ENCODE data around the gene EXD1.

EXD1 gene

DNA sequence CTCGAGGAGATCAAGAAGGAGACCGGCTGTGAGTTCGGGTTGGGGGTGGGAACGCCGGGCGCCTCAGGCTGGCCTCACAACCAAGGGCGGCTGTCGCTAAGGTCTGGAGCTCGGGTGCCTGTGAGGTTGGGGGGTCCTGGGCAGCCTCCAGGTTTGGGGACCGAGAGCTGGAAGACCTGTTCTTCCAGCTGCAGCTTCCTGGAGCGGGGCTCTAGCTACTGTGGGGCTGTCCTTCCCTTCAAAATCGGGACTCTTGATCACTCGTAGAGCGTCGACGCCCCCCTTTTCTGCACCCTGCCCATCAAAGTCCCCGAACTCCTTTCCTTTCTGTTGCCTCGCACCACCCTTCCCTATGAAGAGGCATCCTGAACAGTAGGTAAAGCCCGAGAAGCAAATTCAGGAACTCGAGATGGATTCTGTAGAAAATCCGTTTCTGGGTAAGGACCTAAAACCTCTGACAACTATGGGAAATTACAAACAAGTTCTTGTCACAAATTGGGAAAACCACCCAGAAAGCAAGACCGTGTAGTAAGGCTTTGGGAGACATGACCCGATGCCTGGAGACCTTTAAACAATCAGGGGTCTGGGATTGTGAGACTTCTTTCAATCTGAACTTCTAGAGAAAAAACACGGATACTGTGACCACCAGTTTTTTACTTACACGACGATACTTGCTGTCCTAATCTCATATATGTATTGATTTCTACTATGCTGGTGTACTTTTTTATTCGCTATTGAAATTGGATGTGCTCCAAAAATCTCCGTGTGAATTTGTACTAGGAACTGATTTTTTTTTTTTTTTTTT is 1.1 kb upstream of the EXD1 start:
- no peak for DNase-seq

DNA sequence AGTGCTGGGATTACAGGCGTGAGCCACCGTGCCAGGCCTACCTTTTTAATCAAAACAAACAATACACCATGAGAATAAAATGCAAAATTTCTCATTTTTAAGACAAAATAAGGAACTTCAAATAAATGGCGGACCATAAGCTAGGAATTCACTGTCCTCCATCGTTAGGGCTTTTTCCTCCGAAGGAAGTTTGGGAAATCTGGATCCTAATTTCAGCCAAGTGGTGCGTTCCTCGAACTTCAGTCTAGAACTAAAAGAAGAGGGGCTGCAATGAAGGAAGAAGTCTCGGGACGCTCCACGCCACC is 260 bp downstream of the EXD1 start:
- no peak for DNase-seq

DNA sequence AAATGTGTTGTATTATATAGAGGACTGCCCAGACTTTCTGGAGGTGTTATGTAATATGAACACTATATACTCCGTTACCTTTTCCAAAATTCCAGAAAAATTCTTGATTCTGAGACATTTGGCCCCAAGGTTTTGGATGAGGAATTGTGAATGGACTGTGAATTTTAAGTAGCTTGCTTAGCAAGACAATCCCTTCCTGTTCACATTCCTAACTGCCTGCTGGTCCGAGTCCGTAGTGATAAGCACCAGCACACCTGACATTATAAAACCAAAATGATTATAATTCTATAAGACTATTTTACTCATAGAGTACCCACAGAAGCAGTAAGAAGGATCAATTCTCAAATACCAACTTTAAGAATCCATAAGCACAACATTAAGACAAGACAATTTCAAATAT is 11.2 kb downstream of the EXD1 start:
- no peak for DNase-seq

DNA sequence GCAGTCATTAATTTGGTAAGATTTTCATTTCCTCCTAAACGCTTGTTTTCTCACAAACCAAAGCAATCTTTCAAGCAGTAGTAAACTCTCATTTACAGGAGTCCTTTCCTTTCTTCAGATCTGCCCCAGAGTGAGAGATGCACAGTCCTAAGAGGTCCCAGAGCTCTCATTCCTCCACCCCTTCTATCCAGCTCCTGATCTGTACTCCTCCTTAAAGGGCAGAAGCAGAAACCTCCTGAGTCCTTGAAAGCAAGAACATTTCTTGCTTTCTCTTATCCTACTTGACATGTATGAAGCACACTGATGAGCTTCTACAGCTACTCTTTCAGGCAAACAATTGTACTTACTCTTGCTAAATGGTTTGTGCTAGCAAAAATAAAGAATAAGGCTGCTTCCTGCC is 11.7 kb downstream of the EXD1 start:
- DNase-seq, result no peak

DNA sequence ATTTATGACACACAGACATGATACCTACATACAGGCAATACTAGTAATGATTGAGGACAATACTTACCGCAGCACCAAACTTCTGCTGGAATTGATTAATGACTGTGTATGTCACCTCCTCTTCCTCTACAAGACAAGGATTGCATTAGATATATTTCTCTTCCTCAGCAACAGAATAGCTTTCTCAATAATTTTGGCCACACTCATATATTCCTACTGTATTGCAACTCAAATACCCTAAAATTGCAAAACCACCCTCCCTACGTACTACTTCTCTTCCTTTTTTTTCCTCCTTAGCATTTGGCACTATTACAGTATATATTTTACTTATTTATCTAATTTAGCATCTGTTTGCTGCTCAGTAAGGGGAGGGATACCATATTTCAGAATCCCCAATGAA is 14.8 kb downstream of the EXD1 start:
- no peak for DNase-seq

DNA sequence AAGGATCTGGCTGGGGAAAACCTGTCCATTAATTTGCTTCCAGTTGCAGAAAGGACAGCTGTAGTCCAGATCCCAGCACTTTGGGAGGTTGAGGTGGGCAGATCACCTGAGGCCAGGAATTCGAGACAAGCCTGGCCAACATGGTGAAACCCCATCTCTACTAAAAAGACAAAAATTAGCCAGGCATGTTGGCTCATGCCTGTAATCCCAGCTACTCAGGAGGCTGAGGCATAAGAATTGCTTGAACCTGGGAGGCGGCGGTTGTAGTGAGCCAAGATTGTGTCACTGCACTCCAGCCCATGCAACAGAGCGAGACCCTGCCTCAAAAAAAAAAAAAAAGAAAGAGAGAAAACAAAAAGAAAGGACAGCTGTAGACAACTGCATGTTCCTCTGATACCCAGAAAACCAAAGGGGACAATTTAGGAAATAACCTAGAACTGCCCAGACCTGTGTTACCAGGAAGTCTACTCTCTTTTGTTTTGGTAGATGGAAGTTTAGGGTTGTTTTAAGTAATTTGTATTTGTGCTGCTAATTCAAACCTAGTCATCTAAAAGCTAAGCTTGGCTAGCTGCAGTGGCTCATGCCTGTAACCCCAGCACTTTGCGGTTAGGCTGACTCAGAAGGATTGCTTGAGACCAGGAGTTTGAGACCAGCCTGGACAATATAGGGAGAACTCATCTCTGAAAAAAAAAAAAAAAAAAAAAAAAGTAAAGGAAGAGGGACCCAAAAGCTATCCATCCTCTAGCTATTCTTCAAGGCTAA is 22.7 kb downstream of the EXD1 start:
- no peak for DNase-seq

DNA sequence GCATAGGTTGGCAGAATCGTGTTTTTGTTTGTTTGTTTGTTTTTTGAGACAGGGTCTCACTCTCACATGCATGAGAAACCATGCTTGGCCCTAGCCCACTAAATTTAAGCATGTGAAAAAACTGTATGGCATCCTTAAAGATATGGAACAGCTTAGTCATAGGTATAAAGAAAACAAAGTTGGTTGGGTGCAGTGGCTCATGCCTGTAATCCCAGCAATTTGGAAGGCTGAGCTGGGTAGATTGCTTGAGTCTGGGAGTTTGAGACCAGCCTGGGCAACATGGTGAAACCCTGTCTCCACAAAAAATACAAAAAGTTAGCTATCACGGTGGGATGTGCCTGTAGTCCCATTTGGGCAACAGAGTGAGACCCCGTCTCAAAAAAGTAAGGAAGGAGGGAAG is 25.2 kb downstream of the EXD1 start:
- DNase-seq, result no peak

DNA sequence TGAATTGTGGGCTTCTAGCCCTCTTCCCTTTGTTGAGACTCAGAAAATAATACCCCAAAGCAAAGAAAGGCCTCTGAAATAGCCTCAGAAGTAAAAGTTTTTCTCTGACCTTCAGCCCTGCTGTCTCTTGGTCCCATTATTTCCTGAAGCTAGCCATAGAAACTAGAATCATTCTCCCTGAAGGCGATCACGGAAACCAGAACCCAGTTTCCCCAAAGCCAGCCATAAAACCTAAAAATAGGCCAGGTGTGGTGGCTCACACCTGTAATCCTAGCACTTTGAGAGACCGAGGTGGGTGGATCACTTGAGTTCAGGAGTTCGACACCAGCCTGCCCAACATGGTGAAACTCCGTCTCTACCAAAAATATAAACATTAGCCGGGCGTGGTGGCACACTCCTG is 27.2 kb downstream of the EXD1 start:
- DNase-seq, result no peak

DNA sequence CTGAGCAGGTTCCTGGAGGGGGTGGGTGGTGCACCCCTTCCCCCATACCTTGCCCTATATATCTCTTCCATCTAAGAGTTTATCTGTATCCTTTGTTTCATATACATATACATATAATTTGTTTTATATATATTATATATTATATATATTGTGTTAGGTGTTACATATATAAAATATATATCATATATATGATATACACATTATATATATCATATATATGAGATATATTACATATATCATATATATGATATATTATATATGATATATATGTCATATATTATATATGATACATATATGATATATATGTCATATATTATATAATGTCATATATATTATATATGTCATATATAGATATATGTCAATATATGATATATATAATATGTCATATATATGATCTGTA is 31.1 kb downstream of the EXD1 start:
- DNase-seq, result no peak

DNA sequence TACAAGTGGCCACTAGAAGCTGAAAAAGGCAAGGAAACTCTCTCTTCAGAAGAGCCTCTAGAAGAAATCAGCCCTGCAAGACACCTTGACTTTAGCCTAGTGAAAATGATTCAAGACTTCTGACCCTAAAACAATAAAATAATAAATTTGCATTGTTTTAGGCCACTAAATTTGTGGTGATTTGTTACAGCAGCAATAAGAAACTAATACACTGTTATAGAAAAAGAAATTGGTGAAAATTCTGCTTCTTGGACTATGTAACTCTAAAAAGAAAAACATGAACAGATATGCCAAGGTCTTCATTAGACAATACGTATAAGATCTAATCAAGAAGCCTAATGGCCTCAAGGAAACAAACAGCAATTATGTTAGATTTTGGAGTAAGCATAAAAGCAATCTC is 36.1 kb downstream of the EXD1 start:
- DNase-seq, result no peak

DNA sequence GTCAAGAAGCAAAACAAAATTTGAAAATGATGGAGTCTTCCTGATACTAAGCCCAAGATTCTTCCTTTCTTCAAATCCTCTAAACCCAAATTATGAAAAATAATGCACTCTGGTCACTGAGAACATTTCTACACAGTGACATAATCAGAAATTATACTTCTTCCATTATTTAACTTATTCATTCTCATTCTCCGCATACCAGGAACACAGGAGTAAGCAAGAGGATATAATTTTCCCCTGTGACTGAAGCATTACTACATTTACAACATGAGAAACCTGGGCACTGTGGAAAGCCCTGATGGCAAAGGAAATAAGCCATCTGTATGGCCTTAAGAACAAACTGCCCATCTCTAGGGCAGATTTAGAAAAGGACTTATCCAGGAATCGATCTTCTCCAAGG is 47.0 kb downstream of the EXD1 start:
- no peak for DNase-seq

DNA sequence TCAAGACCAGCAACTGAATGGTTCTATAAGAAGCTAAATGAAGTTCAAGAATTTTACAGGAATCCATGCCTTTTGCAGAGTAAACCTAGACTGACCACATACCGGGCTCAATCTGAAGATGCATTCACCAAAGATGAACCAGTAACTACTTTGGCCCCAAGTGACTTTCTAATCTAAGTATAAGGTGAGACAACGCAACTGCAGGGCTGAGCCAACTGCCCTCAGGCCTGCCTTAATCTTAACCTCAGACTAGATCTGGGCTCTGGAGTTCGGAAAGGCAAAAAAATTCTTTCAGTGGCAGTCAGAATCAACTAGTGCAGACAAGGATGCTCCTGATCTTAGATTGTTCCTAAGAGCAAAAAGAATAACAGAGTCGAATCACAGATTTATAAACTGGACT is 48.3 kb downstream of the EXD1 start:
- no peak for DNase-seq

DNA sequence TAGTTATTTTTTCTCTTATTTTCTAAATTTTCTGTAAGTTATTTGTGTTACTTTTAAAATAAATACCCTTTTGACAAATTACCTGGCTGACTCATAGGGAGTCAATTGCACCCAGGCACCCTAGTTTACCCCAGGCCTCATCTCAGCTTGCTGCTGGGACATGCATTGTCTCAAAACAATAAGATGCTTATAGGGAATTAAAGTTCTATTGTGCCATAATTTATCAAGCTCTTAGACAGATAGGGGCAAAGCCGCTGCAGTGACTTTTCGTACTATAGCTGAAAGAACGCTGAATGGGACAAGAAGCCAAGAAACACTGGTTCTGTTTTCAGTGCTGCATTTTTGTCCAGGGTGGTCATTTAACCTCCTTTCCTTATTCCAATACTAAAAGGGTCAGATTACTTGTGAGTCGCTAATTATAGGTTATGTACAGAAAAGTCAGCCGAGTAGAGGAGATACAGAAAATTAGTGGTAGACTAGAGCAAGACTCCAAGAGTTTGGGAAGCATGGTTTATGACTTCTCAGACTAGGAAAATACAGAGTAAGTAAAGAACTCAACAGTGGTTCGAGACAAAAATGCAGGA is 50.3 kb downstream of the EXD1 start:
- no peak for DNase-seq

DNA sequence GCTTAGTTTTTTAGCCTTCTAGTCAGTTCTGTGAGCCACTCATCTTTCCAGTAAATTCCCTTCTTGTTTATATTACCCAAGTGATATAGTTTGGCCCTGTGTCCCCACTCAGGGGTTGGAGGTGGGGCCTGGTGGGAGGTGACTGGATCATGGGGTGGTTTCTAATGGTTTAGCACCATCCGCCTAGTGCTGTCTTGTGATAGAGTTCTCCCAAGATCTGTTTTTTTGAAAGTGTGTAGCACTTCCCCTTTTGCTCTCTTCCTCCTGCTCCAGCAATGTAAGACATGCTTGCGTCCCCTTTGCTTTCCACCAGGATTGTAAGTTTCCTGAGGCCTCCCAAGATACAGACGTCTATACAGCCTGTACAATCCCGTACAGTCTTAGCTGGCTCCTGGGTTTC is 60.8 kb downstream of the EXD1 start:
- no peak for DNase-seq

DNA sequence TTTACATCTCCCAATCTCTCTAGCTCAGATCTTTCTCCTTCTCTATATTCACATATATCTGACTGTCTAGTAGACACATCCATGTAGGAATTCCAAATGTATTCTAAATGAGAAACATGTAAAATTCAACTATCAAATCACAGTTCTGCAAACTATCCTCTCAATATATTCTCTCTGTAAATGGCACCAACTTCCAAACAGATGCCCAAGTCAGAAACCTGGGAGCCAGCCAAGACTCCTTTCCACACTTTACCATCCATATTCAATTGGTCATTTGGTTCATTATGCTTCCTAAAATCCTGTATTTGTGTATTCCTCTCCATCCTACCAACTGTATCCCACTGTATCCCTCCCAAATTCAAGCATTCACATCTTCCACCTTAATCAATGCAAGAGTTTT is 61.5 kb downstream of the EXD1 start:
- no peak for DNase-seq

DNA sequence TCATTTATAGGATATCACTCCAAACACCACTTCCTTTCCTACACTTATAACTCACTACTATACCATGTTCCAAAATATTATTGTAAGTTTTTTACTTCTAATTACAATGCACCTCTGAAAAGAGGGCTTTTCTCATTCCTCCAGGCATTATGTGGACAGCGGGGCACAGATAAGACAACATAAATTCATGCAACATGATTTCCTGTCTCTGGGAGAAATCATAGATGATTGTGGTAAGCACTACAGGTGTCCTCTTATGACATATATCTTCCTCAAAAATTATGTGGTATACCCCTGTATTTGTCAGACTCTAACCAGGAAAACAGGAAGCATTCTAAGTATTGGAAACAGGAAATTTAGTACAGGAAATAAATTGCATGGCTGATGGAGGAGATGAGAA is 68.8 kb downstream of the EXD1 start:
- no peak for DNase-seq

DNA sequence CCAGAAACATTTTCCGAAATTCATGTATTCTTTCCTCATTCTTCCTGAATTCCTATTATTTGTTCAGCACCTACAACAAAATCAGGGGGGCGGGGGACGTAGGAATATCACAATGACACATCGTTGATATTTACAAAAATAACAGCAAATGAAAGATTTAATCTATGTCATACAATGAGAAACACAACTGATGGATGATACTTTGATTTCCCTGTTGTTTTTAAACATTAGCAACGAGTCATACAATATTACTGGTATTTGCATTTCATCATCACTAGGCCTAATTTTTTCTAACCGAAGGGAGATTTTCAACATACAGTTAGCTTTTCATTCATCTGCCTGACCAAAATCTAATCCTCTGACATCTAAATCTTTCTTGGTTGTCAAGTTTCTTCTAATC is 69.2 kb downstream of the EXD1 start:
- DNase-seq, result no peak

DNA sequence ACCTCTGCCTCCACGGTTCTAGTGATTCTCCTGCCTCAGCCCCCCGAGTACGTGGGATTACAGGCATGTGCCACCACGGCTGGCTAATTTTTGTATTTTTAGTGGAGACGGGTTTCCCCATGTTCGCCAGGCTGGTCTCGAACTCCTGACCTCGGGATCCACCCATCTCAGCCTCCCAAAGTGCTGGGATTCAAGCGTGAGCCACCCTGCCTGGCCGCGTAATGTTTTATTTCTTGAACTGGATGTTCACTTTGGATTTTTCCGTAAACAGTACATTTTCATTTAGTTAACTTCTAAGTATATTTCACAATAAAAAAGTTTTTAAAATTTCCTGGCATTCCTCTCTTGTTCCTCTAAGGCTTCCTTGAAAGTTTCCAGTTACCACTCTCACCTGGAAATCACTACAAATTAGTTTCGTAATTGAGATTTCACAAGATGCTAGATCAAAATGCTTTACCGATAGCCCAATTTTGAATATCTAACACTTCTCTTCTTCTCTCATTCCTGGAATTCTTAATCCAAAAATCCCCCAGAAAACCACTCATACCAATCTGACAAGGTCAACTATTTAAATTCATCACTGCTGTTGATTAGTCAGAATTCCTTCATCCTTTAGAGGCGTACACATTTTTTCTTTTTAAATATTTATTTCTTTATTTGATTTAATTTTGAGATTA is 69.8 kb downstream of the EXD1 start:
- DNase-seq, result no peak

DNA sequence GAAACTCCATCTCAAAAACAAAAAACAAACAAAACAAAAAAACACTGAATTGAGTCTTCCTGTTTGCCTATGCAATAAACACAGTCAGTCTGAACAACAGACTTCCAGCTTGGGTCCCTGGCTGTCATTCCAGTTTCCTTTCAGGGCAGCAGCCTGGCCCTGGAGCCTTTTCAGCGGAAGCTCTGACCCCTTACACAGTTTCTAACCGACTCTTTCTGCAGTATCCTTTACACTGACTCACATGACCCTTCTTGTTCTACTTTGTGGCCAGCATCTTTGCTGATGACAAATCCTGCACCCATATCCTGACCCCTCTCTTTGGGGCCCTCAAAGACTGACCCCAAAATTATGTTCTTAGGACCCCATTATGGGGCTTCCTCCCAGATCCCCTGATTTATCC is 76.1 kb downstream of the EXD1 start:
- DNase-seq, result no peak

DNA sequence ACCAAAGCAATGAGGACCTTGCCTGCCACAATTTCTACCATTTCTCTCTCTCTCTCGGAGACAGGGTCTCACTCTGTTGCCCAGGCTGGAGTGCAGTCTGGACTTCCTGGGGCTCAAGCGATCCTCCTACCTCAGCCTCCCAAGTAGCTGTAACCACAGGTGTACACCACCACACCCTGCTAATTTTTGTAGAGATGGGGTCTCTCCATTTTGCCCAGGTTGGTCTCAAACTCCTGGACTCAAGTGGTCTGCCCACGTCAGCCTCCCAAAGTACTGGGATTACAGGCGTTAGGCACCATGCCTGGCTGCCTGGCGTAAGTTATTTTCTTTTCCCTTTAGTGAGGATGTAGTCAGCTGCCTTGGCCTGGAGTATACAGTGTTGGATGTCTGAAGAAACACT is 76.8 kb downstream of the EXD1 start:
- DNase-seq, result no peak

DNA sequence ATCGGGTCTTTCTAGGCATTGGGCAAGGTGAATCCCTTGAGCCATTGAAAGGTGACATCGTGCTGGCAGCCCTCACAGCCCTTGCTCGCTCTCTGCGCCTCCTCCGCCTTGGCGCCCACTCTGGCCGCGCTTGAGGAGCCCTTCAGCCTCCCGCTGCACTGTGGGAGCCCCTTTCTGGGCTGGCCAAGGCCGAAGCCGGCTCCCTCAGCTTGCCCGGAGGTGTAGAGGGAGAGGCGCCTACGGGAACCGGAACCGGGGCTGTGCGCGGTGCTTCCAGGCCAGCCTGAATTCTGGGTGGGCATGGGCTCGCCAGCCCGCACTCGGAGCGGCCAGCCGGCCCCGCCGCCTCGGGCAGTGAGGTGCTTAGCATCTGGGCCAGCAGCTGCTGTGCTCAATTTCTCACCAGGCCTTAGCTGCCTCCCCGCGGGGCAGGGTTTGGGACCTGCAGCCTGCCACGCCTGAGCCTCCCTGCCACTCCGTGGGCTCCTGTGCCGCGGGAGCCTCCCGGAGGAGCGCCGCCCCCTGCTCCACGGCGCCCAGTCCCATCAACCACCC is 79.0 kb downstream of the EXD1 start:
- no peak for DNase-seq

DNA sequence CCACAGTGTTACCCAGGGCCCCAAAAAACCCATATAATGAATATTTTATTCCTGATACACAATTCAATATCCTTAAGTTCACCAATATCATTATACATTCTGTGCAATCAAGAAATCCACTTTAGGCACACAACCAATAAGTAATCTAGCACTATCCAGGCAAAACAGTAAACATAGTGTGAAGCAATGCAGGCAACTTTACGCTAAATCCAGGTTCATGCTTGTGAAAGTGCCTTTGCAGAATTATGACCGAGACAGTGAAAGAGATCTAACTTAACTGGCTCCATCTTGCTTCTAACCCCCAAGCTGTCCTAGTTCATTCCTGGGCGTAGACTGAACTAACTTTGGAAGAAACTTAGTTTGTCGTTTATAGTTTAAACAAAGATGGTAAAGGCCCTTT is 80.3 kb downstream of the EXD1 start:
- DNase-seq, result no peak

DNA sequence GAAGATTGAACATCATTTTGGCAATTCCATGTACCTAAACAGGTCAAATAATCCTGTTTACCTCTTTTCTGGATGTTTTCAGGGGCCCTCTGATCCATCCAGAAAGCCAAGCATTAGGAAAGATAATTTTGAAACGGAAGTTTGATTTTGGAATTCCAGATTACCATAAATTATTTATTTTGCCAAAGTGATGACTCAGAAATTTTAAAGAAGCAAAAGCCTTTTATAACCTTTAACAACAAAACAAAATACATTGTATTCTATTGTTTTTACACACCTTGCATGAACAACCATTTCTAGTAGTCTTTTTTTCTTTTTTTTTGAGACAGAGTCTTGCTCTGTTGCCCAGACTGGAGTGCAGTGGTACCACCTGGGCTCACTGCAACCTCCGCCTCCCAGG is 82.5 kb downstream of the EXD1 start:
- no peak for DNase-seq

DNA sequence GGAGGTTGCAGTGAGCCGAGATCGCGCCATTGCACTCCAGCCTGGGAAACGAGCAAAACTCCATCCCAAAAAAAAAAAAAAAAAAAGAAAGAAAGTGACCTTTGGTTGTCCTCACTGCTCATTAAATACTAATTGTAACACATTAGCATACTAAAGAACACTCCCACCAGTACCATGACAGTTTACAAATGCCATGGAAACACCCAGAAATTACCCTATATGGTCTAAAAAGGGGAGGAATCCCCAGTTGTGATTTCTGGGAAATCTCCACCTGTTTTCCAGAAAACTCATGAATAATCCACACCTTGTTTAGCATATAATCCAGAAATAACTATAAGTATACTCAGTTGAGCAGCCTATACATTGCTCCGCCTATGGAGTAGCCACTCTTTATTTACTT is 90.9 kb downstream of the EXD1 start:
- DNase-seq, result no peak
